LNCaP clone FGC (cell line): ENCODE data around the gene TBPL2.

Experiments used
- DNase-seq: peaks from one replicate; pipeline ENCODE4 v3.0.0-alpha.2; 2011; ENCODE audit warnings: low read depth
- H3K4me3 ChIP-seq: 2 replicates; pipeline ENCODE4 v1.5.1; 2011; ENCODE audit warnings: mild to moderate bottlenecking, low read depth, low read length, control low read depth
- TF ChIP-seq, protein P1 (sequence below): IDR thresholded peaks from 2 replicates; pipeline ENCODE4 v1.5.1; 2012; ENCODE audit warnings: mild to moderate bottlenecking; ENCODE audit not compliant: control insufficient read depth, insufficient read depth; ENCODE audit errors: extremely low read depth

Gene TBPL2

DNA sequence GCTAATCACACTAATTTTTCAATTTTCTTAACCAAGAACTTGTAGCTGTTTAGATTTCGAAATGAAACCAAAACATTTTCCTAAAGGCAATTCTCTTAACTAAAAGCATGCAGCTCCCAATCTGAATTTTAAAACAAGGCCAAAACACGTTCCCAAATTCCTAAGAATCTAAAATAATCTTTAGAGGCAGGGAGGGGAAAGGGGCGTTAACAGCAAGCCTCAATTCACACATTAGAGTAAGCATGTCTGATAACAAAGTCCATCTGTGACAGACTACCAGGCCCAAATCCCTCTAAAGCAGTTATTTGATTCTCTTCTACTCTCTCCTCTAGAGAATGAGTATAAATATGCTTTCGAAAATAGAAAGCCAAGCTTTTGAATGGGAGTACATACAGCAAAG is 29.5 kb downstream of the TBPL2 start:
- TF ChIP-seq, protein P1, sequence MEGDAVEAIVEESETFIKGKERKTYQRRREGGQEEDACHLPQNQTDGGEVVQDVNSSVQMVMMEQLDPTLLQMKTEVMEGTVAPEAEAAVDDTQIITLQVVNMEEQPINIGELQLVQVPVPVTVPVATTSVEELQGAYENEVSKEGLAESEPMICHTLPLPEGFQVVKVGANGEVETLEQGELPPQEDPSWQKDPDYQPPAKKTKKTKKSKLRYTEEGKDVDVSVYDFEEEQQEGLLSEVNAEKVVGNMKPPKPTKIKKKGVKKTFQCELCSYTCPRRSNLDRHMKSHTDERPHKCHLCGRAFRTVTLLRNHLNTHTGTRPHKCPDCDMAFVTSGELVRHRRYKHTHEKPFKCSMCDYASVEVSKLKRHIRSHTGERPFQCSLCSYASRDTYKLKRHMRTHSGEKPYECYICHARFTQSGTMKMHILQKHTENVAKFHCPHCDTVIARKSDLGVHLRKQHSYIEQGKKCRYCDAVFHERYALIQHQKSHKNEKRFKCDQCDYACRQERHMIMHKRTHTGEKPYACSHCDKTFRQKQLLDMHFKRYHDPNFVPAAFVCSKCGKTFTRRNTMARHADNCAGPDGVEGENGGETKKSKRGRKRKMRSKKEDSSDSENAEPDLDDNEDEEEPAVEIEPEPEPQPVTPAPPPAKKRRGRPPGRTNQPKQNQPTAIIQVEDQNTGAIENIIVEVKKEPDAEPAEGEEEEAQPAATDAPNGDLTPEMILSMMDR: no peak
- DNase-seq: no peak
- peak overlapping the region; percentile 86 for H3K4me3 ChIP-seq

DNA sequence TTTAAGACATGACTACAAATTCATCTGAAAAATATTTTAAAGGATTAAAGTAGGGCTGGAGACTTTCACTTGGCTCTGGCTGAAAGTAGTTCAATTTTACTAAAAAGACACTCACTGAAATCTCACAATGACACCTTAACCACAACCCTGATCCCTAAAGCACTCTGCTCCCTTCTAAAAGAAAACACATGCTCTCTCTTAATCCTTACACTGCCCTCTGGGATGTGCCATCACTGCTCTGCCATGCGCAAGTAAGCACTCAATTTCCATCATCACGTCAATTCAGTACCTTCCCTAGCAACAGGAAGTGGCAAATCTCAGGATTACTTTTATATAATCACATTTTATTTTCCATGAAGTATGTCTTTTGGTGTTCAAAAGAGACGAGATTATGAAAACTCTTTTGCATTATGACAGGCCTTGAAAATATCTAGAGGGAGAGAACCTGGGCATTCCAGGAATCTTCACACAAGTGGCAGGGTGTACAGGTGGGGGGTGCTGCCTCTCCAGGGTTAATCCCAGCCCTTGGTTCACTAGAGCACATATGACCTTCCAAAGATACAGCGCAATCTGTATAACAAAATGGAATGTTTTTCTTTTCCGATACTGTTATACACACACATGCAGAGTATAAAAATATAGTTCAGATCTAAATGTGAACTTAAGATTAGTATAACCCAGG is 36.1 kb downstream of the TBPL2 start:
- no peak overlapping the region for H3K4me3 ChIP-seq
- DNase-seq: no peak
- TF ChIP-seq, protein P1: no peak

DNA sequence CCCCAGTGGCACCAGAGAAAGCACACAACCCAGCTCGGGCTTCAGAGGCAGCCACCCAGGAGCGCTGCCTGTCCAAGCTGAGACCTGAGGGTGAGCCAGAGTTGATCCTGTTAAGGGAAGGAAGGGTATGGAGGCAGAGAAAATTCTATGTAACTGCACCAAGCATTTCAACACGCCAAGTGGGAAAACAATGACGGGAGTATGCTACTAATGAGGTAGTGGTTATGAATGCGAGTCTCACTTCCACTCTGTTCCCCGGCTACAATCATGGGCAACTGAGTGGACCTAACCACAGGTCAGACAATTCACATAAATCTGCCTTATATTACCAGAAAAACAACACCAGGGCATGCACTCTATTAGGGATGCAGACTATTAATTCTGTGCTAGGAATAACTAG is 38.7 kb downstream of the TBPL2 start:
- no peak for DNase-seq
- H3K4me3 ChIP-seq: no peak overlapping the region
- TF ChIP-seq, protein P1: no peak

DNA sequence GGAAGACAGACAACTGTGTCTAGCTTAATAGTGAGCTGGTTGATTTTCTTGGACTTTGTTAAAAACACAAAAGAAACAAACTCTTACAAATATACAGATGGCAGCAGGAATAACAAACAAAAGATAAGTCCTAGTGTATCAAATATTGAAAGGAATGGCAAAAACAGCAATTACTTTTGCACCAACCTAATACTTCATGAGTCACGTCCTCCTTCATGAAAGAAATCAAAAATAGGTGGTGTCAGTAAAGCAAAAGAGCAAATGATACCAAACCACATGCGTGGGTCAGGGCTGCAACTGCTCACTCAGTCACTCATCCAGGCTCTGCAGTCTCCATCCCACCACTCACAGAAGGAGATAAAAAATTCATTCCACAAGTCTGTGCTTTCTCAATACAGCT is 40.6 kb downstream of the TBPL2 start:
- TF ChIP-seq, protein P1: no peak
- DNase-seq: no peak
- H3K4me3 ChIP-seq: no peak overlapping the region

DNA sequence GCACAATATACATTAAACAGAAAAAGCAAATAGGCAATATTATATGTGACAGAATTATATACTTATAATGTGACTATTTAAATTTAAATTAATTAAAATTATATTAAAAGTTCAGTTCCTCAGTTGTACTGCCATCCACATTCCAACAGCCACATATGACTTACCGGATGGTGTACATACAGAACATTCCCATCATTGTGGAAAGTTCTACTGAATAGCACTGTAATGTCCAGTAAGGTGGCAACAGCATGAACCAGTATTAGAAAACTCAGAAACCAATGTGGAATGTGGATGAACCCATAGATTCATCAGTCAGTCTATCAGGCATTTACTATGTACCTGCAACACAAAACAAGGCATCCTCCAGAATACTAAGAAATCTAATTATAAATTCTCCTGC is 41.2 kb downstream of the TBPL2 start:
- no peak for DNase-seq
- TF ChIP-seq, protein P1: no peak

GRCh38 chr14:55398679-55399078 is 41.7 kb downstream of the TBPL2 start:
- TF ChIP-seq, protein P1: no peak
- no peak for DNase-seq
- H3K4me3 ChIP-seq: no peak overlapping the region

More for the DNA sequence above, 41.2 kb downstream of the TBPL2 start:
- no peak overlapping the region for H3K4me3 ChIP-seq

GRCh38 chr14:55389330-55389729 is 51.1 kb downstream of the TBPL2 start:
- H3K4me3 ChIP-seq: no peak overlapping the region
- no peak for DNase-seq
- TF ChIP-seq, protein P1: no peak
